ENCODE results near the gene TSPAN11.
"Not testable (repeated sequence)": the region's sequence is repeated elsewhere in the genome, so short reads cannot be mapped to it uniquely, and the experiment has no call there.

TSPAN11 gene

GRCh38 chr12:31011746-31012566 is 85.4 kb downstream of the TSPAN11 start:
- H3K27me3 ChIP-seq (ENCODE audit: insufficient read depth, poor library complexity, severe bottlenecking) = no peaks in the 10 kb centered on the region
- no peak overlapping the region for H3K4me3 ChIP-seq (ENCODE audit: severe bottlenecking)
- no peaks in the 10 kb centered on the region for H3K9me3 ChIP-seq (ENCODE audit: severe bottlenecking)
- no peaks in the 10 kb centered on the region for H3K36me3 ChIP-seq (ENCODE audit: low read depth)
- no peaks in the 10 kb centered on the region for H3K4me1 ChIP-seq (ENCODE audit: insufficient read depth, poor library complexity, severe bottlenecking)
- DNase-seq (ENCODE audit: low spot score) = no peak
- ATAC-seq (ENCODE audit: low read depth) = no peak
- no peak overlapping the region for H3K27ac ChIP-seq (ENCODE audit: poor library complexity, severe bottlenecking)
- TF ChIP-seq CTCF (IDR thresholded peaks at IDR 0.05; ENCODE audit: poor library complexity, severe bottlenecking) = no peak

- not testable (repeated sequence) for H3K27ac ChIP-seq (ENCODE audit: poor library complexity, severe bottlenecking)
Observed at GRCh38 chr12:31012567-31012891, 86.0 kb downstream of the TSPAN11 start.

GRCh38 chr12:31015215-31015614 is 88.7 kb downstream of the TSPAN11 start:
- Histone ChIP-seq H3K4me1 (ENCODE audit: insufficient read depth, poor library complexity, severe bottlenecking) (no peaks in the 10 kb centered on the region), H3K4me3 (ENCODE audit: severe bottlenecking) (no peak overlapping the region), H3K27ac (ENCODE audit: poor library complexity, severe bottlenecking) (no peak overlapping the region), H3K9me3 (ENCODE audit: severe bottlenecking) (no peaks in the 10 kb centered on the region), H3K36me3 (ENCODE audit: low read depth) (no peaks in the 10 kb centered on the region), H3K27me3 (ENCODE audit: insufficient read depth, poor library complexity, severe bottlenecking) (no peaks in the 10 kb centered on the region)
- ATAC-seq (ENCODE audit: low read depth) (no peak), DNase-seq (ENCODE audit: low spot score) (no peak)
- no peak for TF ChIP-seq CTCF (IDR thresholded peaks at IDR 0.05; ENCODE audit: poor library complexity, severe bottlenecking)

More at GRCh38 chr12:31012567-31012891, 86.0 kb downstream of the TSPAN11 start:
- H3K4me3 ChIP-seq (ENCODE audit: severe bottlenecking); H3K4me1 ChIP-seq (ENCODE audit: insufficient read depth, poor library complexity, severe bottlenecking); H3K27me3 ChIP-seq (ENCODE audit: insufficient read depth, poor library complexity, severe bottlenecking); DNase-seq (ENCODE audit: low spot score); ATAC-seq (ENCODE audit: low read depth); H3K9me3 ChIP-seq (ENCODE audit: severe bottlenecking); H3K36me3 ChIP-seq (ENCODE audit: low read depth): not testable (repeated sequence)

GRCh38 chr12:31016057-31016456 is 89.5 kb downstream of the TSPAN11 start:
- H3K27ac ChIP-seq (ENCODE audit: poor library complexity, severe bottlenecking) = no peak overlapping the region
- H3K4me3 ChIP-seq (ENCODE audit: severe bottlenecking) = no peak overlapping the region
- no peaks in the 10 kb centered on the region for H3K27me3 ChIP-seq (ENCODE audit: insufficient read depth, poor library complexity, severe bottlenecking)
- ATAC-seq (ENCODE audit: low read depth) (no peak), DNase-seq (ENCODE audit: low spot score) (no peak)
- no peaks in the 10 kb centered on the region for H3K4me1 ChIP-seq (ENCODE audit: insufficient read depth, poor library complexity, severe bottlenecking)
- no peaks in the 10 kb centered on the region for H3K36me3 ChIP-seq (ENCODE audit: low read depth)
- no peak for TF ChIP-seq CTCF (IDR thresholded peaks at IDR 0.05; ENCODE audit: poor library complexity, severe bottlenecking)
- no peaks in the 10 kb centered on the region for H3K9me3 ChIP-seq (ENCODE audit: severe bottlenecking)

GRCh38 chr12:31017535-31017934 is 91.0 kb downstream of the TSPAN11 start:
- no peak overlapping the region for H3K27ac ChIP-seq (ENCODE audit: poor library complexity, severe bottlenecking)
- no peaks in the 10 kb centered on the region for H3K4me1 ChIP-seq (ENCODE audit: insufficient read depth, poor library complexity, severe bottlenecking)
- DNase-seq (ENCODE audit: low spot score) = no peak
- no peak for ATAC-seq (ENCODE audit: low read depth)
- H3K9me3 ChIP-seq (ENCODE audit: severe bottlenecking) = no peaks in the 10 kb centered on the region
- no peak overlapping the region for H3K4me3 ChIP-seq (ENCODE audit: severe bottlenecking)
- no peak for TF ChIP-seq CTCF (IDR thresholded peaks at IDR 0.05; ENCODE audit: poor library complexity, severe bottlenecking)
- no peaks in the 10 kb centered on the region for H3K27me3 ChIP-seq (ENCODE audit: insufficient read depth, poor library complexity, severe bottlenecking)
- H3K36me3 ChIP-seq (ENCODE audit: low read depth) = no peaks in the 10 kb centered on the region

Measured in RWPE2 (cell line).